HG03060 (cell line): ENCODE results near the gene ODAD4.
"Not testable (repeated sequence)": the region's sequence is repeated elsewhere in the genome, so short reads cannot be mapped to it uniquely, and the experiment has no call there.

Experiments used
- ATAC-seq: cut with Tn5 transposase; IDR thresholded peaks from one replicate; pipeline ENCODE4 v1.9.1; 2021; ENCODE audit warnings: low read depth, moderate number of reproducible peaks; ENCODE audit not compliant: unreplicated experiment

The ODAD4 gene

DNA sequence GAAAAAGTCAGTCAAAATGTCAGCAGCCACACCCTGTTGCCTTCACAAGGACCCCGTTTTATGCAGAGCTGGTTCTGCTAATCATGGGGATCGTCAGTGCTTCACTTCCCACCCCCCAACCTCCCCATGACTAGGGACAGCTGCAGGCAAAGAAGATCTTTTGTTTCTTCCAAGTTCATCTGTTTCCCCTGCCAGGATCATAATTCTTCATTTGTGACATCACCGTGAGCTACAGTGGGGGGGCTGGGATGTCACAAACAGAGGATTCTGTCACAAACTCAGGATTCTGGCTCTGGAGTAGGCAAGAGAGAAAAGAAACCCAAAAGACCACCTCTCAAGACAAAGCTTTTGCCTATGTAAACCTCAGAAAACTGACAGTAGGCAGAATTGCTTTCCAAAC is 62.2 kb downstream of the ODAD4 start:
- no peak for ATAC-seq

DNA sequence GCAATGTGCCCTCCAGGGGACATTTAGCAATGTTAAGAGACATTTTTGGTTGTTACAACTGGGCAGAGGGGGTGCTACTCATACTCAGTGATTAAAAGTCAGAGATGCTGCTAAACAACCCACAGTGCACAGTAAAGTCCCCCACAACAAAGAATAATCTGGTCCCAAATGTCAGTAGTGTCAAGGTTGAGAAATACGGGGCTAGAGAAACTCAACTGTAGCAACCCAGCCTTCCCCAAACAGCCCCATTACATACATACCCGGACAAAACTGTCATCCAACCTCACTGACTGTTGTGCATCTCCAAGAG is 66.4 kb downstream of the ODAD4 start:
- no peak for ATAC-seq

DNA sequence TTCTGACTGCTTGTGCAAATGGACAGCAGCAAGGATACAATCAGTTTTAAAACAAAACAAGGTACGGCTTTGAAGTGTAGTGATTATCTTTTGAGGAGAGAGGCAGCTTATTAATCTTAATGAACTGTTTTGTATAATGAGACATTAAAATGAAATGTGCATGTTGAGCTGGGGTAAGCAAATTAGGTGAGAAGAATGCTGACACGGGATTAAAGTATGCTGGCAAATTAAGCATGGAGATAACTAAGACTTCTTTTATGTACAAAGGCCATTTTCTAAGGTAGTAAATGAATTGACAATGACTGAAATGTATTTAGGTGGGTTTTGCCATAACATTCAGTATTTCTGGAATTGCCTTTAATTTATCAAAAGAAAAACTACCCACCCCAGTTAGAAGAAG is 68.1 kb downstream of the ODAD4 start:
- no peak for ATAC-seq

DNA sequence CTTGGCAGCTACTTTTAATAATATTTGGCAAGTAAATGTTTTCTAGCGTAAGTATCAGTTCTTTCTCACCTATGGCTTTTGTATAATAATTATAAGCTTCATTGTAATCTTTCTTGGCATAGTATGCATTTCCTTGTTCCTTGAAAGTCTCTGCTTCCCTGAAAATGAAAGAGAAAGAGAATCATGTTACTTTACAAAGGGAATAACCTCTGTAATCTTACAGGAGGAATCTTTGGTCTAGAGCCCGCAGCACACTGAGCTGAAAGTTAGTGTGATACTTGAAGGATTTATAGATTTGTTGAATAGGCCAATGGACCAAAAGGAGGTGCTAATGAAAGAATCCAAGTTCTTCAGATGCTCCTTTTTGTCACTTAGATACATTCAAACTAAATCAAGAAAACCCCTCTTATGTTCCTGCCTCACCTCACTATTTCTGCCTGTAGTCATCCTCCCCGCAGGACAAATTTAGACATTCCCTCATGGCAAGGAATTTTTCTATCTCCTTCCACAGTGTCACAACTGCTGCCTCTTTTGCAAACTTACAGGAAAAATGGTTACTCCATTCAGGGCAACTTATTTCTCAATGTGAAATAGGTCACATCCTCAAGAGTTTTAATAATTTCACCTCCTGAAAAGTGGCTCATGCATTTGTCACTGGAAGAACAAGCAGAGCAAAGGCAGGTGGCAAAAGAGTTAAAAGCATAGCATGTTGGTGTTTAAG is 70.2 kb downstream of the ODAD4 start:
- no peak for ATAC-seq

DNA sequence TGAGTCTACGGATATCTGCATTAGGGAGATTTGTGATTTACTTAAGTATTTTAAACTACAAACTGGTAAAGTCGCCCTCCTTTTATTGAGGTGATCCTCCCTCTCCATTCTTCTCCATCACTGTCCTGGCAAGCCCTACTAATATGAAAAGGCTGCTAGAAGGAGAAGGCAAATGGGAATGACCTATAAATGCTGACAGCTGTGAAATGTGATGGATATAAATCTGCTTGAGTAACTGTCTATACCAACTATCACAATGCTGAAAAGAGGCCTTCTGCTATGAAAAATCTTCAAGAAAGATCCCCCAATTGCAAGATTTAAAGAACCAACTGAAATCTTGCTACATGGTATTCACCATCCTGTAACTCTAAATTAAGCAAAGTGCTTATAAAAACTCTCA is 71.3 kb downstream of the ODAD4 start:
- ATAC-seq = no peak

DNA sequence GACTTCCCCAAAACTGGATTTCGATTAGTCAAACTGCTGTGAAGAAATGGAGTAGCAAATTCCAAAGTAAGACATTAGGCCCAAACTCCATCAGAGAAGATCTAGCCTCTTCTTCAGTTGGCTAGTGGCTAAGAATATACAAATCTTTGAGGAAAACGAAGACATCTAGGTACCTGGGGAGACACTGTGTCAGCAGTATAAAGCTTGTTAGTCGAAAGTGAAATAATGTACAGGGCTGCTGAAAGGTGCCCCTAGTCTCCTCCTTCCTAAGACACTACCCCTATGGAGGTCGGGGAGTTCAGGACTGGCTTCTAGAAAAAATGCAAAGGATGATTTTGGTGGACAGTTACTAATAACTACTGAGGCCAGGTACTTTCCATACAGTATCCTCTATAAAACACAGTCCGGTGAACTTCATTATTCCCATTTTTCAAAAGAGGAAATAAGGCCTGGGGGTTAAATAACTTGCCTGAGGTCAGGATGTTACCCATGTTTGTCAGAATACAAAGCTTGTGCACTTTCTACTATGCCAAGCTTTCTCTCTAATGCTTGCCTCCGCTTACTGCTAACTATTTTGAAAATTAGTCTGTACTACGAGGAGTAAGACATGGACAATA is 71.9 kb downstream of the ODAD4 start:
- no peak for ATAC-seq

DNA sequence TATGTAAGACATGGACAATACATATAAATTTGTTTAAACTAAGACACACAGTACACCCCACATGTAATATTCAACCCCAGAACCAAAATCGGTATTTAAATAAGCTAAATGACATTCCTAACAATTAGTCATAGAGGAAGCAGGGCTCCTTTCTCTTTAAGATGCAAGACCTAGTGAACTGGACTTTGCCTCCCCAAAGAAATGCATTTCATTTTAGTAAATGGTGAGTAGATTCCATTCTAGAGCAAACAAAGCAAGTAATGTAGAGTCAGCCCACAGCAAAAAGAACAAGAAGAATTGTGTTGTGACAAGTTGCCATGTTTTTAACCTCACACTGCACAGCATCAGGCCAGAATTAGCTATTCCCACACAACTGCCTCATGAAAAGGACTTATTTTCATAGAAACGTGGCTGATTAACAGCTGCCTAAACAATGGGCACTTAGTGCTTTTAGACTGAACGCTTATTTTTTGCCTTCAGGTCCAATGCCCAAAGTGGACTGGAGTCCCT is 72.4 kb downstream of the ODAD4 start:
- ATAC-seq = no peak

DNA sequence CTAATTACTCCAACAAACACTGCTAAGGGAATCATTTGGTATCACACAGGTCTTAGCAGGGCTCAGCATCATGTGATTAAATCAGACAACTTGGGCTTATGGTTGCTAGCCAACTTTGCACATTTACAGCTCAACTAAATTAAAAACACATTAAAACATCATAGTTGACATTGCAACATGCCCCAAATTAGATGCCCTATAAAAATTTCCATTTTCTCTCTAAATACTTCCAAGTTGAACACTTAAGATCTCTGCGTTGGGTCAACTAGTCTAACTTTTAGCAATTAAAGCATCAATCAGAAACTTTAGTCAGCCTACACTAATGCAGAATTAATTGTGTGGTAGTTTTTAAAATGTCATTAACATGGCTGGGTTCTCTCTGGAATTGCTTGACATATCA is 74.7 kb downstream of the ODAD4 start:
- ATAC-seq = no peak

DNA sequence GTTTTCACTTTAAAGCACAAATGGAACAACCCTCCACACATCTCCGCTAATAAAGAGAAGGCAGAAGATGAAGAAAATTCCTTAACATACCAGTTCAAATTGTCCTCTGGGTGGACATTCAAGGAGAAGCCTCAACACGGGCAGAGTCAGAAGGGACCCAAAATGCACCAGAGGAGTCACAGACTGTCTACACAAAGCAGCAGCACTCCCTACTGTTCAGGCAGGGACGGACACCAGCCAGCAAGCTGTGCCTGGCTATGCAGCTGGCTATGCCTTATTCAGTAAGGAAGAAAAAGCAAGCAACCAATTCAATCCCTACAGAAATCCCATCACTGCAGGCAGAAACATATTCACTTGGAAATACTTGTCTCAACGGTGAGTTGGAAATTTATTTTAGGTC is 78.8 kb downstream of the ODAD4 start:
- no peak for ATAC-seq

DNA sequence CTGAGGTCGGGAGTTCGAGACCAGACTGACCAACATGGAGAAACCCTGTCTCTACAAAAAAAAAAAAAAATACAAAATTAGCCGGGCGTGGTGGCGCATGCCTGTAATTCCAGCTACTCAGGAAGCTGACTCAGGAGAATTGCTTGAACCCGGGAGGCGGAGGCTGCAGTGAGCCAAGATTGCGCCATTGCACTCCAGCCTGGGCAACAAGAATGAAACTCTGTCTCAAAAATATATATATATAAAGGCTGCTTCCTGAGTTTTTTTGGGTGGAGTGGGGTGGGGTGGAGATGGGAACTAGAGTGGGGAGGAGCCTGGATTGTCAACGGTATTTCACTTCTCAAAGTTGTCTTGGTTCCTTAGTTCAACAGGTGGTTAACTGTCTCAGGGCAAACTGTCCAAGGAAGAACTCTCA is 79.9 kb downstream of the ODAD4 start:
- ATAC-seq = not testable (repeated sequence)

DNA sequence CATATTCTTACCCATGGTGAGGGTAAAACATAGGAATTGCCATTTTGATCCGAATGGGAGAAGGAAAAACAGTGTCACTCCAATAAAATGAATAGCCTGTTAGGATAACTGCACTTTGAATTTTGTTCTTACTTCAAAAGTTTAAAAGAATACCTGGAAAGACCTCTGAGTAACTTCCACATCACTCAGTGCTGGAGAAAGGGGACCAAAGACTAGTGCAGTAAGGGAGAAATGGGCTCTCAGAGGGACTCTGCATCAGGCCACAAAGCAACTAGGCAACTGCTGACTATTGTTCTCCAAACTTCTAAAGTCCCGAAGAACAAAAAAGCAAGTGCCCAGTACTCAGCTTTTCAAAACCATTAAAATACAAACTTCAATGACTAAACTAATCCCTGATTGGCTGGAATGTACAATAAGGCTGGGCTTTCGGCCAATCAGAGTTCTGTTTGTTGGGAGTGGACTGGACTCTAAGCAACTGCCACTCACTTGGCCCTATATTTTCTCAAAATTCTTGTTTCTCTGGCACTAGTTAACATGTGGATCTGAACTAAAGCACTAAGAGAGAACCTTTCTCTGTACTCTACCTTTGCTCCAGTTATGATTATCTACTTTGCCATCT is 80.6 kb downstream of the ODAD4 start:
- no peak for ATAC-seq

DNA sequence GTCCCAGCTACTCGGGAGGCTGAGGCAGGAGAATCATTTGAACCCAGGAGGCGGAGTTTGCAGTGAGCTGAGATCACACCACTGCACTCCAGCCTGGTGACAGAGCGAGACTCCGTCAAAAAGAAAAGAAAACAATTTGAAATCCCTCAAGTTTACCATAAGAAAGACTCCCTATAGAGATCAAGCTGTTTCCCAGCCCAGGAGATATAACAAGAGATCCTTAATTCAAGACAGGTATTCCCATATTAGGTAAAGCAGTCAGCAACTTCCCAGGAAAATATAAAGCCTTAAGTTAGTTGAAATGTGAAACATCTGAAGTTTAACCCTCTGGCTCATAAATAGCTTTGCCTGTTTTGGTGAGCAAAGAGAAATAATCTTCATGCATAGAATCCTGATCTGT is 81.9 kb downstream of the ODAD4 start:
- not testable (repeated sequence) for ATAC-seq

DNA sequence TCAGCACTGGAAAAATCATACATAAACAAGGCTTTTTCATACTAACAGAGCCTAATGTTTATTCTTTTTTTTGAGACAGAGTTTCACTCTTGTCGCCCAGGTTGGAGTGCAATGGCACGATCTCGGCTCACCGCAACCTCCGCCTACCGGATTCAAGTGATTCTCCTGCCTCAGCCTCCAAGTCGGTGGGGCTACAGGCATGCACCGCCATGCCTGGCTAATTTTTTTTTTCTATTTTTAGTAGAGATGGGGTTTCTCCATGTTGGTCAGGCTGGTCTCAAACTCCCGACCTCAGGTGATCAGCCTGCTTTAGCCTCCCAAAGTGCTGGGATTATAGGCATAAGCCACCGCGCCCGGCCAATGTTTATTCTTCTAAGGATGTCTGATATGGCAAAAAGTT is 83.3 kb downstream of the ODAD4 start:
- not testable (repeated sequence) for ATAC-seq
